ENCODE data around the gene GREM1.

GREM1 gene

DNA sequence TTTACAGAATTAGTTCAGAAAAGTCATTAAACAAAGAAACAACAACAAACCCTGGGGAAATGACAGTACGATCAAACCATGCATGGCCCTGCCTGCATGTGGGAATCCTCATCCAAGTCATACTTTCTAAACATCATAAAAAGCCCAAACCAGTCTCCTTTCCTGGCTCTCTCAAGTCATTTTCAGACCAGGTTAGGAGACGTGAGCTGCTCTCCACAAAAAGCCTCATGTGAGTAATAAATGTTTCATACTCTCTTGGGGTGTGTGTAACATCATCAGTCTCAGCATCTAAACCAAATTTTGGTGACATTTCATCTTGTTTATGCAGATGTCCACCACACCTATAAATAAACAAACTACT is 18.9 kb downstream of the GREM1 start:
- no peak for DNase-seq
- no peak for TF ChIP-seq EZH2 (IDR thresholded peaks at IDR 0.05; ENCODE audit: borderline replicate concordance, low read depth, low read length, severe bottlenecking)
- TF ChIP-seq, protein P1, sequence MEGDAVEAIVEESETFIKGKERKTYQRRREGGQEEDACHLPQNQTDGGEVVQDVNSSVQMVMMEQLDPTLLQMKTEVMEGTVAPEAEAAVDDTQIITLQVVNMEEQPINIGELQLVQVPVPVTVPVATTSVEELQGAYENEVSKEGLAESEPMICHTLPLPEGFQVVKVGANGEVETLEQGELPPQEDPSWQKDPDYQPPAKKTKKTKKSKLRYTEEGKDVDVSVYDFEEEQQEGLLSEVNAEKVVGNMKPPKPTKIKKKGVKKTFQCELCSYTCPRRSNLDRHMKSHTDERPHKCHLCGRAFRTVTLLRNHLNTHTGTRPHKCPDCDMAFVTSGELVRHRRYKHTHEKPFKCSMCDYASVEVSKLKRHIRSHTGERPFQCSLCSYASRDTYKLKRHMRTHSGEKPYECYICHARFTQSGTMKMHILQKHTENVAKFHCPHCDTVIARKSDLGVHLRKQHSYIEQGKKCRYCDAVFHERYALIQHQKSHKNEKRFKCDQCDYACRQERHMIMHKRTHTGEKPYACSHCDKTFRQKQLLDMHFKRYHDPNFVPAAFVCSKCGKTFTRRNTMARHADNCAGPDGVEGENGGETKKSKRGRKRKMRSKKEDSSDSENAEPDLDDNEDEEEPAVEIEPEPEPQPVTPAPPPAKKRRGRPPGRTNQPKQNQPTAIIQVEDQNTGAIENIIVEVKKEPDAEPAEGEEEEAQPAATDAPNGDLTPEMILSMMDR (IDR thresholded peaks at IDR 0.05; ENCODE audit: borderline replicate concordance, extremely low read depth, low read length, poor library complexity, severe bottlenecking): no peak
- no peaks in the 10 kb centered on the region for H3K36me3 ChIP-seq (ENCODE audit: insufficient read depth, low read length)
- no peak overlapping the region for H3K4me2 ChIP-seq (ENCODE audit: insufficient read depth, low read length)
- peaks cover 3% of the 10 kb centered on the region for H3K27me3 ChIP-seq (ENCODE audit: insufficient read depth, low read length, poor library complexity)
- H3K27ac ChIP-seq (ENCODE audit: low read length): no peak overlapping the region
- no peaks in the 10 kb centered on the region for H3K4me1 ChIP-seq (ENCODE audit: insufficient read depth, low read length)
- H3K9me3 ChIP-seq (ENCODE audit: insufficient read depth, low read length, severe bottlenecking): no peaks in the 10 kb centered on the region
- no peak overlapping the region for H2AFZ ChIP-seq (ENCODE audit: low read depth, low read length)
- H3K4me3 ChIP-seq (ENCODE audit: low read depth in 1 of 2, low read length in 2 of 2): no peak overlapping the region
- no peaks in the 10 kb centered on the region for H3K79me2 ChIP-seq (ENCODE audit: insufficient read depth, low read length)
- no peaks in the 10 kb centered on the region for H4K20me1 ChIP-seq (ENCODE audit: insufficient read depth, low read length)
- no peak overlapping the region for H3K9ac ChIP-seq (ENCODE audit: low read depth, low read length)
- ATAC-seq (ENCODE audit: insufficient read depth, low read depth): no peak

DNA sequence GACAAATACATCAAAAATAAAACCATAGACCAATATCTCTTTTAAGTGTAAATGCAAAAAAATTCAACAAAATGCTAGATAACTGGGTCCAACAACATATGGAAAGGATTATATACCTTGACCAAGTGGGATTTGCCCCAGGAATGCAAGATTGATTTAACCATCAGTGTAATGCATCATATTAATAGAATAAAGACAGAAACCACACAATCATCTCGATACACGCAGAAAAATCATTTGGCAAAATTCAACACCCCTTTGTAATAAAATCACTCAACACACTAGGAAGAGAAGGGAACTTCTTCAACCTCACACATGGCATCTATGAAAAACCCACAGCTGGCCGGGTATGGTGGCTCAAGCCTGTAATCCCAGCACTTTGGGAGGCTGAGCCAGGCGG is 19.5 kb downstream of the GREM1 start:
- H2AFZ ChIP-seq (ENCODE audit: low read depth, low read length): no peak overlapping the region
- TF ChIP-seq EZH2 (IDR thresholded peaks at IDR 0.05; ENCODE audit: borderline replicate concordance, low read depth, low read length, severe bottlenecking): no peak
- TF ChIP-seq, protein P1 (IDR thresholded peaks at IDR 0.05; ENCODE audit: borderline replicate concordance, extremely low read depth, low read length, poor library complexity, severe bottlenecking): no peak
- H3K27ac ChIP-seq (ENCODE audit: low read length): no peak overlapping the region
- DNase-seq: no peak
- H3K4me3 ChIP-seq (ENCODE audit: low read depth in 1 of 2, low read length in 2 of 2): no peak overlapping the region
- no peak overlapping the region for H3K4me2 ChIP-seq (ENCODE audit: insufficient read depth, low read length)
- H3K36me3 ChIP-seq (ENCODE audit: insufficient read depth, low read length): no peaks in the 10 kb centered on the region
- no peaks in the 10 kb centered on the region for H3K4me1 ChIP-seq (ENCODE audit: insufficient read depth, low read length)
- no peaks in the 10 kb centered on the region for H3K79me2 ChIP-seq (ENCODE audit: insufficient read depth, low read length)
- H3K9ac ChIP-seq (ENCODE audit: low read depth, low read length): no peak overlapping the region
- H3K27me3 ChIP-seq (ENCODE audit: insufficient read depth, low read length, poor library complexity): peaks cover 3% of the 10 kb centered on the region
- H3K9me3 ChIP-seq (ENCODE audit: insufficient read depth, low read length, severe bottlenecking): no peaks in the 10 kb centered on the region
- ATAC-seq (ENCODE audit: insufficient read depth, low read depth): no peak
- no peaks in the 10 kb centered on the region for H4K20me1 ChIP-seq (ENCODE audit: insufficient read depth, low read length)

DNA sequence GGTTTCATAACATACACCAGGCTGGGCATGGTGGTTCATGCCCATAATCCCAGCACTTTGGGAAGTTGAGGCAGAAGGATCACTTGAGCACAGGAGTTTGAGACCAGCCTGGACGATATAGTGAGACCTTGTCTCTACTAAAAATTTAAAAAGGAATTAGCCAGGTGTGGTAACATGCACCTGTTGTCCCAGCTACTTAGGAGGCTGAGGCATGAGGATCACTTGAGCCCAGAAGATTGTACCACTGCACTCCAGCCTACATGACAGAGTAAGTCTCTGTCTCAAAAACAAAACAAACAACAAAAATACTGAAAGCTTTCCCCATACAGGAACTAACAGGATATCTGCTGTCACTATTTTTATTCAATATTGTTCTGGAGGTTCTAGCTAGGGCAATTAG is 20.9 kb downstream of the GREM1 start:
- Histone ChIP-seq H4K20me1 (ENCODE audit: insufficient read depth, low read length) (no peaks in the 10 kb centered on the region), H3K4me3 (ENCODE audit: low read depth in 1 of 2, low read length in 2 of 2) (no peak overlapping the region), H3K27ac (ENCODE audit: low read length) (no peak overlapping the region), H3K9me3 (ENCODE audit: insufficient read depth, low read length, severe bottlenecking) (no peaks in the 10 kb centered on the region), H3K9ac (ENCODE audit: low read depth, low read length) (no peak overlapping the region), H2AFZ (ENCODE audit: low read depth, low read length) (no peak overlapping the region), H3K4me2 (ENCODE audit: insufficient read depth, low read length) (no peak overlapping the region), H3K79me2 (ENCODE audit: insufficient read depth, low read length) (no peaks in the 10 kb centered on the region), H3K27me3 (ENCODE audit: insufficient read depth, low read length, poor library complexity) (peaks cover 3% of the 10 kb centered on the region), H3K36me3 (ENCODE audit: insufficient read depth, low read length) (no peaks in the 10 kb centered on the region), H3K4me1 (ENCODE audit: insufficient read depth, low read length) (no peaks in the 10 kb centered on the region)
- ATAC-seq (ENCODE audit: insufficient read depth, low read depth): no peak
- no peak for DNase-seq
- no peak for TF ChIP-seq EZH2 (IDR thresholded peaks at IDR 0.05; ENCODE audit: borderline replicate concordance, low read depth, low read length, severe bottlenecking)
- TF ChIP-seq, protein P1 (IDR thresholded peaks at IDR 0.05; ENCODE audit: borderline replicate concordance, extremely low read depth, low read length, poor library complexity, severe bottlenecking): no peak

DNA sequence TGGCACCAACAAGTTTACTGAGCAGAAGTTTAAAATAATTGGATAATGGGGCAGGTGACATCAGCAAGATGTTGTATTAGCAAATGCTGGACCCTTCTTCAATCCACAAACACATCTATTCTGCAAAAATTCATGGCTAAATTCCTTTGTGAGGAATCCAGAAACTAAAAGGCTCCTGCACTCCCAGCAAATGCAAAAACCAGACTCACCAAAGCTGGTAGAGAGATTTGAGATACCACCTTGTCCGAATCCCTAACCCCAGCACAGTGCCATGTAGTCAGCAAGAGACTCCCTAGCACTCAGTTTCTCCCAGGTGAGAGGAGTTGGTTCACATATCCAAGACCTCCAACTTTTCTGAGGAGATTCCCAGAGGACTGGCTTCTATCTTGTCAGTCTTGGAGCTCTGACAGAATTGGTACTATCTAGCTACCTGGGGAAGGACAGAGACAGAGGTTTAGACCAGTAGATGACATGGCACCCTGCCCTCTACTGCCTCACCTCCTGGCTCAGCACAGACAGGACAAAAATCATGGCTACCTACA is 21.8 kb downstream of the GREM1 start:
- Histone ChIP-seq H3K27ac (ENCODE audit: low read length) (no peak overlapping the region), H4K20me1 (ENCODE audit: insufficient read depth, low read length) (no peaks in the 10 kb centered on the region), H3K4me1 (ENCODE audit: insufficient read depth, low read length) (no peaks in the 10 kb centered on the region), H3K79me2 (ENCODE audit: insufficient read depth, low read length) (no peaks in the 10 kb centered on the region), H3K9me3 (ENCODE audit: insufficient read depth, low read length, severe bottlenecking) (no peaks in the 10 kb centered on the region), H3K4me3 (ENCODE audit: low read depth in 1 of 2, low read length in 2 of 2) (no peak overlapping the region), H2AFZ (ENCODE audit: low read depth, low read length) (no peak overlapping the region), H3K4me2 (ENCODE audit: insufficient read depth, low read length) (no peak overlapping the region), H3K27me3 (ENCODE audit: insufficient read depth, low read length, poor library complexity) (peaks cover 3% of the 10 kb centered on the region), H3K9ac (ENCODE audit: low read depth, low read length) (no peak overlapping the region), H3K36me3 (ENCODE audit: insufficient read depth, low read length) (no peaks in the 10 kb centered on the region)
- no peak for DNase-seq
- TF ChIP-seq EZH2 (IDR thresholded peaks at IDR 0.05; ENCODE audit: borderline replicate concordance, low read depth, low read length, severe bottlenecking): no peak
- TF ChIP-seq, protein P1 (IDR thresholded peaks at IDR 0.05; ENCODE audit: borderline replicate concordance, extremely low read depth, low read length, poor library complexity, severe bottlenecking): no peak
- ATAC-seq (ENCODE audit: insufficient read depth, low read depth): no peak
